ENCODE measurements around the gene SLC39A5.
"Not testable (repeated sequence)": the region's sequence is repeated elsewhere in the genome, so short reads cannot be mapped to it uniquely, and the experiment has no call there.

Gene SLC39A5

GRCh38 chr12:56282579-56282978, 52.7 kb downstream of the SLC39A5 start:
- no peak for DNase-seq

- DNase-seq: not testable (repeated sequence)
Observed at GRCh38 chr12:56284263-56284662, 54.4 kb downstream of the SLC39A5 start.

- DNase-seq: no peak
Observed at GRCh38 chr12:56286044-56286830, 56.4 kb downstream of the SLC39A5 start.

Data from NCI-H1930 (cell line).